ENCODE measurements around the gene MYO1D.

DNA sequence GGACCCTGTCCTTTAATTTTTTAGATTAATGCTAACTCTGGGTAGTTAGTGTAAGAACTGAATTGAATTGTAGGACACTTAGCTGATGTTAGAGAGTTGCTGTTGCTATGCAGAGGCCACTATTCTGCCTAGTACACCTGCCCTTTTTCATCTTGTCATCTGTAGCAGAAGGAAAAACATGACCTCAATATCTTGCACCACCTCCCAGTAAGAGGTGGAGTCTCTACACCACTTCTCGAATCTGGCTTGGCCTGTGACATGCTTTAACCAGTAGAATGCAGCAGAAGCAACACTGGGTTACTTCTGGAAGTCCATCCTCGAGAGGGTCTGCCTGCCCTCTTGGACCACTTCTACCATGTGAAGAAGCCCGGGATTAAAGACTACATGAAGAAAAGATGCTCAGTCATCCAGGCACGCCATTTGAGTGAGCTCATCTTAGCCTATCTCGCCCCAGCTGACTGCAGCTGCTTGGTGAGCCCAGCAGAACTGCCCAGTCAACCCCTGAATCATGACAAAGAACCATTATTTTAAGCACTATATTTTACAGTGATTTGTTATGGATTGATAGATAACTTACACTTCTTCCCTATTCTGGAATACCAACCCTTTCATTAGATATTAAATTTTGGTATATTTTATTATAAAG lies 153.5 kb downstream of the MYO1D start:
- TF ChIP-seq TCF12 (IDR thresholded peaks at IDR 0.05; ENCODE audit: low read depth), result no peak
- TF ChIP-seq, protein P1, sequence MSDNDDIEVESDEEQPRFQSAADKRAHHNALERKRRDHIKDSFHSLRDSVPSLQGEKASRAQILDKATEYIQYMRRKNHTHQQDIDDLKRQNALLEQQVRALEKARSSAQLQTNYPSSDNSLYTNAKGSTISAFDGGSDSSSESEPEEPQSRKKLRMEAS (IDR thresholded peaks at IDR 0.05), result no peak
- no peak for TF ChIP-seq CREB1 (IDR thresholded peaks at IDR 0.05; ENCODE audit: low read depth)
- TF ChIP-seq YY1 (IDR thresholded peaks at IDR 0.05; ENCODE audit: low read depth), result no peak
- TF ChIP-seq CEBPB (IDR thresholded peaks at IDR 0.05), result no peak
- no peak for TF ChIP-seq TAF1 (IDR thresholded peaks at IDR 0.05; ENCODE audit: low read depth)

Measured in Ishikawa (cell line).